CD4-positive, alpha-beta T cell treated with Interleukin-6 for 4 hours (primary cell): ENCODE data around the gene TRIM61.
"Not testable (repeated sequence)": the region's sequence is repeated elsewhere in the genome, so short reads cannot be mapped to it uniquely, and the experiment has no call there.

Experiments used
- DNase-seq: peaks from one replicate; pipeline ENCODE4 v3.0.0-alpha.2; 2020; ENCODE audit warnings: mixed read lengths

TRIM61 gene

DNA sequence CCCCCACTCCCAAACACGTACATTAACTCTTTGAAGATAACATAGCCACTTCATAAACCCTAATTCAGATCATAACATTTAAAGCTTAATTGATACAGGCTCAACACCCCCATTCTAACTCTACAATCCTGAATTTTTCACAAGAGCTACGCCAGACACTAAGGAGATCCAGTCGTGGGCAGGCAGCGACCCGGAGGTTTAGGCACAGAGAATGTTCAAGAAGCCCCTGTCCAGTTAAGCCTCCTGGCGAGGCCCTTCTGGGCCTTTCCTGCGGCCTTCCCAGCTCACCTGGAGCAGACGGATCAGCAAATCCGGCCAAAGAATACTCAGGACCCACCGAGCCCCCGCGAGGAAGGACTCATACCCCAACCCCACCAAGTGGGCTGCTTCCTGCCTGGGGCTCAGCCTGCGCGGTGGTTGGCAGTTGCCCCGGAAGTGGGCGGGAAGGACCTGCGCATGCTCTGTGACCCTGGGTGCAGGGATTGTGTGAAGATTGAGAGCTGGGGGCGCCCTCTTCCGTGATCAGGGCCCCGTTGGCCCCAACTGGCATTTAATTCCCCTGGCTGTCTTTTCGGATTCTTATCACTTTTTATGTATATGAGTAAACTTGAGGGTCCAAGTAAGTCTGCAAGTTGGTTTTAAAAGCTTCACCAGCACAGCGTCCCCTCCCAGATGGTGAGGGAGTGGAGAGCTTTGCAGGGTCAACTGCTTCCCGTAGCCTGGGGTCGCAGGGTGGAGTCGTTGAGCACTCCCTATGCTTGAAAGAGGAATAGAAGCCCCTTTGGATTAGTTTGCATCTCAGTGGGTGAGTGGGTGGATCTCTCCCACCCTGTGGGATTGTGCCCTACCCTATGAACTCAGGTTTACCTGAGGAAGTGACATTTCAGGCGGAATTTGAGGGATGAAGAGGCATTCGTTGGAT, at the start of gene TRIM61:
Gene TRIM61, minus strand, starts transcription at position 415 of the 922 bp plus-strand sequence. CDS start 7,655 bp downstream, outside the sequence.
- peak; percentile 41 for DNase-seq

DNA sequence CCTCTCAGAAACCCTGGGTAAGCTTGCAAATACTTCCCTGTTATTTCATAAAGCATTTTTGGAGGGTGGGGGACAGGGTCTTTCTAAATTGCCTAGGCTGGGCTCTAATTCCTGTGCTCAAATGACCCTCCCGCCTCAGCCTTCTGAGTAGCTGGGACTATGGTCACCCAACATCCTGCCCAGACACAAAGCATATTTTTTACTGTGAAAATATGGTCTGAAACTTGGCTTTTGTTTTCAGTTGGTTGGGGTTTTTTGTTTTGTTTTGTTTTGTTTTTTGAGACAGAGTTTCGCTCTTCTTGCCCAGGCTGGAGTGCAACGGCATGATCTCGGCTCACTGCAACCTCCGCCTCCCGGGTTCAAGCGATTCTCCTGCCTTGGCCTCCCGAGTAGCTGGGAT, 48.3 kb upstream of the TRIM61 start:
- not testable (repeated sequence) for DNase-seq

DNA sequence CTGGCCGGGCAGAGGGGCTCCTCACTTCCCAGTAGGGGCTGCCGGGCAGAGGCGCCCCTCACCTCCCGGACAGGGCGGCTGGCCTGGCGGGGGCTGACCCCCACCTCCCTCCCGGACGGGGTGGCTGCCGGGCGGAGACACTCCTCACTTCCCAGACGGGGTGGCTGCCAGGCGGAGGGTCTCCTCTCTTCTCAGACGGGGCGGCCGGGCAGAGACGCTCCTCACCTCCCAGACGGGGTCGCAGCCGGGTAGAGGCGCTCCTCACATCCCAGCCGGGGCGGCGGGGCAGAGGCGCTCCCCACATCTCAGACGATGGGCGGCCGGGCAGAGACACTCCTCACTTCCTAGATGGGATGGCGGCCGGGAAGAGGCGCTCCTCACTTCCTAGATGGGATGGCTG, 42.5 kb upstream of the TRIM61 start:
- DNase-seq, result not testable (repeated sequence)

DNA sequence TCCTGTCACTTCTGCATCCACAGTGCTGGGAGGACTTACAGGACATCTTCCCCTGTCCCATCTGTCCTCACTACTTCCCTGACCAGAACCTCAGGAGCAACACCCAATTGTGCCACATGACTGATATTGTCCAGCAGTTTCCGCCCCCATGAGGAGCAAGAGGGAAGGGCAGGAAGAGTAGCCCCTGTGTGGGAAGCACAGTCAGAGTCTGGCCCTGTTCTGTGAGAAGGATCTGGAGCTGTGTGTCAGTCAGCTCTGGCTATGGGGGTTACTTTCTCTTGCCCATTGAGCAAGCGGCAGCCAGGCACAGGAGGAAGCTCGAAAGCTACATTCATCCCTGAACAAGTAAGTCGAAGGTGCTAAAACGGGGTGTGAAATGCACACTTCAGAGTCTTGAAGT, 39.5 kb upstream of the TRIM61 start:
- no peak for DNase-seq

DNA sequence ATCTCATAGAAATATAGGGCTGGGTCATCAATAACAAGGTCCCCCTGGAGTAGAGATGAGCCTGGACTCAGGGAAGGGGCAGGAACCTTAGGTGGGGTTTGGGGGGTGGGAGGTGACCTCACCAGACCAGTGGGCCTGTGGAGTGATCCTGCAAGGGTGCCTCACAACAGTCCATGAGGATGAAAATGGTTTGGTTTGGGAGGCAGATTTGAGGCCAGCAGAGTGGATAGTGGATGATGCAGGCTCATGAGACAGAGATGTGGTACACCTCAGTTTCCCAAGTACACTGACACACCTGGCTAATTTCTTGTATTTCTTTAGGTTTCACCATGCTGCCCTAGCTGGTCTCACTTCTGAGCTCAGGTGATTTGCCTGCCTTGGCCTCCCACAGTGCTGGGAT, 36.2 kb upstream of the TRIM61 start:
- no peak for DNase-seq

DNA sequence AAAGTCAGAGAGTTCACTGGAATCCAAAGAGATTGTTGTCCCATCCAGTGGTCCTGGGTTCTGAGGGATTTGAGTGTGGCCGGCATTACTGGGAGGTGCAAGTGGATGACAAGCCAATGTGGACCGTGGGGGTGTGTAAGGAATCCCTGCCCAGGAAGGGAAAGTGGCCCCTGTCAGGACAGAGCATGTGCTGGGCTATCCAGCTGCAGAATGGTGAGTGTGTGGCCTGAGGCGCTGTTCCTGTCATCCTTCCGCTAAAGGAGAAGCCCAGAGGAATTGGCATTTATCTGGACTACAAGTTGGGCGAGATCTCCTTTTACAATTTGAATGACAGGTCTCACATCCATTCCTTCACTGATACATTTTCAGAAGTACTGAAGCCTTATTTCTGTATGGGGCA, 33.9 kb upstream of the TRIM61 start:
- no peak for DNase-seq

DNA sequence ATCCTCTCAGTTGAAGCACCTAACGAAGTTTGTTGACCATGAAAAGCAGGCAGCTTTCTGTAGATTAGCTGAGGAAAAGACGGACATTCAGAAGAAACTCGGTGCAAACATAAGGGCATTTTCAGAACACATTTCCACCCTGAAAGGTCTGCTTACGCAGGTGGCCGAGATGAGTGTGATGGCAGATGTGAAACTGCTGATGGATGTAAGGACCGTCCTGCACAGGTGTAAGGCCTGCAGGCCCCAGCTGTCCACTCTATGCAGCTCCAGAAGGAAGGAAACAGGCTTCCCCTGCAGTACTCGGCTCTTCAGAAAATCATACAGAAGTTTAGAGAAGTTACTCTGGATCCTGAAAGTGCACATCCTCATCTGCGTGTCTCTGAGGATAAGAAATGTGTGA, 33.5 kb upstream of the TRIM61 start:
- DNase-seq, result no peak

DNA sequence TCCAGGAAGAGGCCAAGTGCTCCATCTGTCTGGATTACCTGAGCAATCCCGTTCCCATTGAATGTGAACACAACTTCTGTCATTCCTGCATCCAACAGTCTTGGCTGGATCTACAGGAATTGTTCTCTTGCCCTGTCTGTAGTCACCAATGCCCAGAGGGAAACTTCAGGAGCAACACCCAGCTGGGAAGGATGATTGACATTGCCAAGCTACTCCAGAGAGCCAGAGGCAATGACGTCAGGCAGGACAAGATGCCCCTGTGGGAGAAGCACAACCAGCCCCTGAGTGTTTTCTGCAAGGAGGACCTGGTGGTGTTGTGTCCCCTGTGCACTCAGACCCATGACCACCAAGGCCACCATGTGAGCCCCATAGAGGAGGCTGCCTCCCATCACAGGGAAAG, 33.0 kb upstream of the TRIM61 start:
- no peak for DNase-seq

DNA sequence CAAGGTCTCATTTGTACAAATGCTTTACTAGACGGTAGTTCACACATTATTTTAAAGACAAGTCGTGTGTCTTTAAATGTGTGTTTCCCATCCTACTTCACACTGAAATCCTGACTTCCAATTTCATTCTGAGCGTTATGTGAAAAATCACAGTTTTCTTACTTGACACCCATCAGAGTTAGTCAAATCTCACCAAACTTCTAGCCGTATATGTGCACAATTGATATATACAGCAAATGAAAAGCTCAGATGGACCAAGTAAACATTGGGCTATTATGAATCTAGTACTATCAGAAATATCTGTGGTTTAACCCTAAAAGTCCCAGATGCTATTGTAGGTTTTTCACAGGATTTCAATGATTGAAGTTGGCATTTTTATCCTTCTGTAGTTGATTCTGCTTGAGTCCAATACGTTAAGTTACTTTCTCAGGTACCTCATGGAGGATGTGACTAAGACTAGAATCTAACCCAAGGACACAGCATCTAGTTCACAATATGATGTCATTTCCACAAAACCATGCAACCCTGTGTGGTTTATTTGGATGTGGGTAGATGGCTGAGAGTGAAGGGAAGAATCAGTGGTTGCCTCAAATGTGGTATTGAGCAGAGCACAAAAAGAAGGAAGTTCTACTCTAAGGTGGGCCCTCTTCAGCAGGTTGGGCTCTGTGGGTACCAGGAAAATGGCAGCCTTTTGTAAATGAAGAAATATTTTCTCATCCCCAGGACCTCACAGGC, 32.2 kb upstream of the TRIM61 start:
- DNase-seq, result no peak

DNA sequence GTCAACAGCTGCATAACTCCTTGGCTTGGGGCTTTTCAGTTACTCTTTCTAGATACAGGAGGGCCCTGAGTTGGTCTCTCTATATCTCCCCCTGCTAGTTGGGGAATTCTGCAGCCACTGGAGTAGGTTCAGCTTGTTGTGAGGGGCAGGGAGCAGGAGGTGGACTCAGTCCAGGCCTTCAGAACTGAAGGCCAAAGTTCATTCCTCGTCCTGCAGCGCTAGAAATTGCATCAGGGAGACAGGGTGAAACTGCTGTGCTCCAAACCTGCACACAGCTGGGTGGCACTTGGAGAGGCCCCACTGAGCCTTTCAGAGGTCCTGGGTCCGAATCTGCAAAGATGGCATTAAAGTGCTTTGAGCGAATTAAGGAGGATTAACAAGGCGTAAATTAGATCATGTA, 29.4 kb upstream of the TRIM61 start:
- no peak for DNase-seq

DNA sequence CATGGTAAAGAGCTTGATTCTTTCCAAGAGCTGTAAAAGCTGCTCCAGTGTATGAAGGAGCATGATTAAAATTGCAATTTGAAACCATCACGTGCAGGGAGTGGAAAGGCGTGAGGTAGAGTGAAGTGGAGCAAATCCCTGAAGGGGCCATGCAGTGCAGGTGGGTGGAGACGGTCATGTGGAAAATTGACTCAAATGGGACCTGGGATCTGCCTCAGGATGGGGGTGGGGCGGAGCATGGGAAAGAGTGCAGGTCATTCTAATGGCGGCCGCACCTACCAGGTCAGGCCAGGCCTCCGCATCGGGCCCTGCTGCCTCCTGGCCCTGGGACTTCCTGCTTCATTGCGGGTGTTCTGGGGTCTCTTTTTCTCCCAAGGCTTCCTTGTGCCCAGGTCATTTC, 29.0 kb upstream of the TRIM61 start:
- no peak for DNase-seq

DNA sequence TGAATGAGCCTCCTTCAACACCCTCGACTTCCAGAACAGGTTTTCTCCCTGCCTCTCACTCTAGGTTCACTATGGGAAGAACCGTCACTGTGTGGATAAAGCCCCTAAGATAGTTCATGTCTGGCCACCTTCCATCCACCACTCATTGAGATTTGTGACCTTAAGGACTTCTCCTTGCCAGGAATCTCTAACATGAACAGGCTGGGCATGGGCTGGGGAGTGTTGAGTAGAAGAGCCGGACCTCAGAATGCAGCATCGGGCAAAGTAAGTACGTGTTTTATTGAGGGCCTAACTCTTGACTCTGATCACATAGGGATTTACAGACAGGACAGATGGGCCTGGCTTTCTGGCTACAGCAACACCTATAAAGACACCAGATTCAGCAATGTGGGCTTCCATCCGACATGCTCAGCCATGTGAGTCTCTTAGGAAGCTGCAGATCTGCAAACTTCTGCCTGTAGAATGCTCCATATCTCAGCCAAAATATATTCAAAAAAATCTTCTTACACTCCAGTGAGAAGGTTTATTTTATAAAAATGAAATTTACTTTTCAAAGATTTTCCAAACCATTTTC, 28.0 kb upstream of the TRIM61 start:
- DNase-seq, result no peak

DNA sequence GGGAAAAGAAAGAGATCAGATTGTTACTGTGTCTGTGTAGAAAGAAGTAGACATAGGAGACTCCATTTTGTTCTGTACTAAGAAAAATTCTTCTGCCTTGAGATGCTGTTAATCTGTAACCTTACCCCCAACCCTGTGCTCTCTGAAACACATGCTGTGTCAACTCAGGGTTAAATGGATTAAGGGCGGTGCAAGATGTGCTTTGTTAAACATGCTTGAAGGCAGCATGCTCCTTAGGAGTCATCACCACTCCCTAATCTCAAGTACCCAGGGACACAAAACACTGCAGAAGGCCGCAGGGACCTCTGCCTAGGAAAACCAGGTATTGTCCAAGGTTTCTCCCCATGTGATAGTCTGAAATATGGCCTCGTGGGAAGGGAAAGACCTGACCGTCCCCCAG, 24.5 kb upstream of the TRIM61 start:
- not testable (repeated sequence) for DNase-seq

DNA sequence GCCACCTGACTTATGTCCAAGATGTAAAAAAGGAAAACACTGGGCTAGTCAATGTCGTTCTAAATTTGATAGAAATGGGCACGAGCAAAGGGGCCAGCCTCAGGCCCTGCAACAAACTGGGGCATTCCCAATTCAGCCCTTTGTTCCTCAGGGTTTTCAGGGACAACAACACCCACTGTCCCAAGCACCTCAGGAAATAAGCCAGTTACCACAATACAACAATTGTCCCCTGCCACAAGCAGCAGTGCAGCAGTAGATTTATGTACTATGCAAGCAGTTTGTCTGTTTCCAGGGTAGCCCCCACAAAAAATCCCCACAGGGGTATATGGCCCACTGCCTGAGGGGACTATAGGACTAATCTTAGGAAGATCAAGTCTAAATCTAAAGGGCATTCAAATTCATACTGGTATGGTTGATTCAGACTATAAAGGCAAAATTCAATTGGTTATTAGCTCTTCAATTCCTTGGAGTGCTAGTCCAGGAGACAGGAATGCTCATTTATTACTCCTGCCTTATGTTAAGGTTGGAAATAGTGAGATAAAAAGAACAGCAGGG, 21.1 kb upstream of the TRIM61 start:
- DNase-seq, result not testable (repeated sequence)

DNA sequence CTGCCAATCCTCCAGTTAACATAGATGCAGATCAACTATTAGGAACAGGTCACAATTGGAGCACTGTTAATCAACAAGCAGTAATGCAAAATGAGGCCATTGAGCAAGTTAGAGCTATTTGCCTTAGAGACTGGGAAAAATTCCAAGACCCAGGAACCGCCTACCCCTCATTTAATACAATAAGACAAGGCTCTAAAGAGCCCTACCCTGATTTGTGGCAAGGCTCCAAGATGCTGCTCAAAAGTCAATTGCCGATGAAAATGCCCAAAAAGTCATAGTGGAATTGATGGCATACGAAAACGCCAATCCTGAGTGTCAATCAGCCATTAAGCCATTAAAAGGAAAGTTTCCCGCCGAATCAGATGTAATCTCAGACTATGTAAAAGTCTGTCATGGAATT, 20.5 kb upstream of the TRIM61 start:
- no peak for DNase-seq

DNA sequence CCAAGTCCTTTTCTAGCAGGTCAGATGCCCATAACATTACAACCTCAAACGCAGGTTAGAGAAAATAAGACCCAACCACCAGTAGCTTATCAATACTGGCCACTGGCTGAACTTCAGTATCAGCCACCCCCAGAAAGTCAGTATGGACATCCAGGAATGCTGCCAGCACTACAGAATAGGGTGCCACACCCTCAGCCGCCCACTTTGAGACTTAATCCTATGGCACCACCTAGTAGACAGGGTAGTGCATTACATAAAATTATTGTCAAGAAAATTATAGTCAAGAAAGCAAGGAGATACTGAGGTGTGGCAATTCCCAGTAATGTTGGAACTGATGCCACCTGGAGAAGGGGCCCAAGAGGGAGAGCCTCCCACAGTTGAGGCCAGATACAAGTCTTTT, 19.9 kb upstream of the TRIM61 start:
- DNase-seq, result no peak

DNA sequence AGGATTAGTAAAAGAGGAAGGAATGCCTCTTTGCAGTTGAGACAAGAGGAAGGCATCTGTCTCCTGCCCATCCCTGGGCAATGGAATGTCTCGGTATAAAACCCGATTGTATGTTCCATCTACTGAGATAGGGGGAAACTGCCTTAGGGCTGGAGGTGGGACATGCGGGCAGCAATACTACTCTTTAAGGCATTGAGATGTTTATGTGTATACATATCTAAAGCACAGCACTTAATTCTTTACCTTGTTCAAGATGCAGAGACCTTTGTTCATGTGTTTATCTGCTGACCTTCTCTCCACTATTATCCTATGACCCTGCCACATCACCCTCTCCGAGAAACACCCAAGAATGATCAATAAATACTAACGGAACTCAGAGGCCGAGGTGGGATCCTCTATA, 18.7 kb upstream of the TRIM61 start:
- not testable (repeated sequence) for DNase-seq

DNA sequence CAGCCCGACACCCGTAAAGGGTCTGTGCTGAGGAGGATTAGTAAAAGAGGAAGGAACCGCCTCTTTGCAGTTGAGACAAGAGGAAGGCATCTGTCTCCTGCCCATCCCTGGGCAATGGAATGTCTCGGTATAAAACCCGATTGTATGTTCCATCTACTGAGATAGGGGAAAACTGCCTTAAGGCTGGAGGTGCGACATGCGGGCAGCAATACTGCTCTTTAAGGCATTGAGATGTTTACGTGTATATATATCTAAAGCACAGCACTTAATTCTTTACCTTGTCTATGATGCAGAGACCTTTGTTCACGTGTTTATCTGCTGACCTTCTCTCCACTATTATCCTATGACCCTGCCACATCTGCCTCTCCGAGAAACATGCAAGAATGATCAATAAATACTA, 13.3 kb upstream of the TRIM61 start:
- not testable (repeated sequence) for DNase-seq

DNA sequence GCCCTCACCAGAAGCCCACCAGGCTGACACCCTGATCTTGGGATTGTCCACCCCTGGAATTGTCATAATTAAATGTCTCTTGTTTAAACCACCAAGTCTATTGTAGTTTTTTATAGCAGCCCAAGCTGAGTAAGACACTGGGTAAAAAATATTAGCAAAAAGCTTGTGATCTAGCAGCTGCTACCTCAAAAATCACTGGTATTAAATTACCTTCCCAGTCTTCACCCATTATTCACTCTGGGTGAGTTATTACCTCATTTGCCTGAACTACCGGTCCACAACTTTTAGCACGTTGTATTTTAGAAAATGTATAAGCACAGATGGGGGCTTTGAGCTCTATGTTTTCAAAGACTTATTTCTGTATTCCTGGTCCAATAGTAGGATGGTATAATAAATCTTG, 12.0 kb upstream of the TRIM61 start:
- no peak for DNase-seq

DNA sequence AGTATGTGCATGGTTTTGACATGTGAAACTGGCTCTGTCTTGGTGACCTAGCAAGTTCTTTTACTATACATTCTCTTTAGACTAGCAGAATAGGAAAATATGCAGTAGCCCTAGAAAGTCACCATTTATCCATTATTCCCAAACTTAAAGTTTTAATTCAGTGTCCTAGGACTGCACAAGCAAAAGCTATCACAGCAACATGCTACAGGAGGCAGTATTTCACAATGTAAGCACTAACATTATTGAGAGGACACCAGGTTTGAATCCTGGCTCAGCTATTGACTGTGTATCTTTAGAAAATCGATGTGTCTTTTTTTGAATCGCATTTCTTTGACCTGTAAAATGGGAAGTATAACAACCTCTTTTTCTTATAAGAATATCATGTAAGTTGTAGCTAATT, 5.5 kb downstream of the TRIM61 start:
- not testable (repeated sequence) for DNase-seq

DNA sequence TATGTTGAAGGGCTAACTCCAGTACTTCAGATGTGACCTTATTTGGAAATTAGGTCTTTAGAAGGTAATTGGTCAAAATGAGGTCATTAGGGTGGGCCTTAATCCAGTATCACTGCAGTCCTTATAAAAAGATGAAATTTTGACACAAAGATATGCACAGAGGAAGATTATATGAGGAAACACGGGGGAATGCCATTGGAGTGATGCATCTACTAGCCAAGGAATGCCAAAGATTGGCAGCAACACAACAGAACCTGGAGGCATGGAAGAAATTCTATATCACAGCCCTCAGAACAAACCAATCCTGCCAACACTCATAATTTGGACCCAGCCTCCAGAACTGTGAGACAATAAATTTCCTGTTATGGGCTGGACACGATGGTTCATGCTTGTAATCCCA, 17.6 kb downstream of the TRIM61 start:
- DNase-seq, result no peak

DNA sequence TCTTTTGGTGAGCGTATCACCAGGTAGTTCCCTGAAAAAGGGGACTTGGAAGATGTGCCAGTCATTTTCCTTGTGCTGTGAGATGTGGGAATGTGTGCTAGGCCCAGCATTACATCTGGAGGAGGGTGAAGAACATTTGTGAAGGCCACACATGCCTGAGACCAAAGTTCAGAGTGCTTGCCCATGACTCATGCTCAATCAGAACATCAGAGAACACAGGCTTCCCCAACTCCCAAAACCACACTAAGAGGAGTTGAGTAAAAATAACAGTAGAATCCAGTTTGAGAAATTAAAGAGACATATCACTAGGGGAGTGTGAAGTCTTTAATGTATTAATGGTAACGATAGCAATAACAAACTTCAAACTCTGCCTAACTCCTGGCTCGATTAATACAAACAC, 18.0 kb downstream of the TRIM61 start:
- DNase-seq, result not testable (repeated sequence)
